ENCODE data around the gene B4GALT3.

B4GALT3 gene

GRCh38 chr1:161188381-161188780 is 11.1 kb upstream of the B4GALT3 start:
- no peak for DNase-seq (ENCODE audit: low read depth in 2 of 2)

DNA sequence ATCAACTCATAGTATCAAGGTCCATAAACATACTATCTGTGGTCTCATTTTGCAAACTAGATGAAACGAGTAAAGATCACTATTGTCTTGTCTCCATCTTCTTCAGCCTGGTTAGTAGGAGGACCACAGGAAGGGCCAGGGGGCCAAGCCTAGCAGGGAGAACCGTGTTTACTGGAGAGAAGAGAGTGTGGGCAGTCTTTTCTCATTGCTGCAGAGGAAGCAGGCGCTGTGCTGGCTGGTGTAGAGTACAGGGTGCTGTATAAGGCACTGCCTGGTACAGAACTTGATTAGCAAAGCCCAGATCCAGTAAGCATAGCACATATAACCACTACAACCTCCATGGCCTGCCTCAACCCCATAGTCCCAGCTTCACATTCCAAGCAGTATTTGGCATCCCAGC is 10.0 kb upstream of the B4GALT3 start:
- no peak for DNase-seq (ENCODE audit: low read depth in 2 of 2)

GRCh38 chr1:161185732-161186311 is 8.5 kb upstream of the B4GALT3 start:
- DNase-seq (ENCODE audit: low read depth in 2 of 2), result no peak

DNA sequence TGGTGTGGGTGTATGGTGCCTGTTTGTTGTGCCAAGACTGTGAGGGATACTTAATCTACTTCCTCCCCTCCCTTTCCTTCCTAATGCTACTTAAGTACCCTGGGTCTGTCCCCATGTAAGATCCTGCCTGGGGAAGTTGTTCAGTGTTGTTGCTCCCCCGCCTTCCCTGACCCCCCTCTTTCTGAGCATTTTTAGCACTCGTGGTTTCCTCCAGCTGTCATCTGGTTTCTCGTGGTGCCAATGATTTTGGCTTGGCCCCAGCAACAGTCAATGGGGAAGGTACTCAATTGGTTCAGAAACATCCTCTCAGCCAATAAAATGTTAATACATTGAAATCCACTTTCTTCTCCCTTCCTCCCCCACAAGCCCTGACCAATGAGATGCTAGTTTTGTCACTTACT is 8.0 kb upstream of the B4GALT3 start:
- DNase-seq (ENCODE audit: low read depth in 2 of 2), result peak in 1 of 2 experiments; percentile 41

DNA sequence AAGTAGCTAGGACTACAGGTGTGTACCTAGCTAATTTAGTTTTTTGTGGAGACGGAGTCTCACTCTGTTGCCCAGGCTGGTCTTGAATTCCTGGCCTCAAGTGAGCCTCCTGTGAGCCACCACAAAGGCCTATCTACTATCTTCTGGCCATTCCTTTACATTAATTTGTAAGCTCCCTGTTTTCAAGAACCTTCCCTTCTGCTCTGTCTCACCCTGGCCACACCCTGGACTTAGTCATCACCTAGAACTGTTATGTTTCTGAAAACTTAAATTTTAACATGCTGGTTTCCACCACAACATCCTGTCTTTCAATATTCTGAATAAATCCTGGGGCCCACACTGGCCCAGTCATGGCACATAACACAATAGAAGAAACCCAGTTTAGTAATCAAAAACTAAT is 4.9 kb upstream of the B4GALT3 start:
- DNase-seq (ENCODE audit: low read depth in 2 of 2), result peak in 1 of 2 experiments; percentile 53

GRCh38 chr1:161180639-161181038 is 3.3 kb upstream of the B4GALT3 start:
- no peak for DNase-seq (ENCODE audit: low read depth in 2 of 2)

GRCh38 chr1:161179698-161180097 is 2.4 kb upstream of the B4GALT3 start:
- no peak for DNase-seq (ENCODE audit: low read depth in 2 of 2)

DNA sequence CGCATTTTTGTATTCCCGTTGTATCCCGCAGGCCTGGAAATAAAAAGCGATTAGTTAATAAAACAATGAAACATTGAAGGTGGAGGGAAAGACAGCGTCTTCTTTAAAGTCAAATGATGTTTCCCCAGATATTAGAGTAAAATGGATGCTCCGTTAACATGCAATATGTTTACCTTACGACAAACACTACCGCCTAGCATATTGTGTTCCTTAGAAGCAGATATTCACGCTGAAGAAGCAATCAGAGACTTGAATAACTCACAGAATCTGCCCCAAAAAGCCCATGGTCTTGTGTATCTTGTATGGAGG is 583 bp upstream of the B4GALT3 start:
- no peak for DNase-seq (ENCODE audit: low read depth in 2 of 2)

DNA sequence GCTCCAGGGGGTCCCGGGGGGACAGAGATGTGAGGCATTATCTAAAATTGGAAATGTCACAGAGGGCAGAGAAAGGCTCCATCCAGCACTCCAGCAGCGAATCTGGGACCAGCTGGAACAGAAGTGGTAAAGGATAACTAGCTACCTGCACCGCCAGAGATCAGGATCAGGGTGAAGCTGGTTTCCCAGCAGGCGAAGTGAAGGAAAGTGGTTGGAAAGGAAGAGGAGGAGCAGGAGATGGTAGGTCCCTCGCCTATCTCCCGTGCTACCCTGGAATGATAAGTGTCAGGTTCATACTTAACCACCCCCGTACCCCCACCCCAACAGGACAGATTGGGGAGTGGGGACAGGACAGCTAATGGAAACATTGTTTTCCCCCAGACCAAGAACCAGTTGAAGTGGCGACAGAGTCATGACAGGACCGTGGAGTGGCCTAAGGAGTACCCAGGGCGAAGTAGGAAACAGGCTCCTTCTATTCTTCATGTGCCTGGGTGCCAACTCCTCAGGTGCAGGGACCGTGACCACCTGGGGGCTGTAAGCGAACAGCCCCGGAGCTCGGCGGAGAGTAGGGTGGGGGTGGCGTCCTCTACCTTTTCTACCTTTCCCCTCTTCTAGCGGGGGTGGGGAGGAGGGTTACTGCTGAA is 717 bp downstream of the B4GALT3 start:
- DNase-seq (ENCODE audit: low read depth in 2 of 2), result no peak

- DNase-seq (ENCODE audit: low read depth in 2 of 2), result no peak
Measured at GRCh38 chr1:161175771-161176453, 1.4 kb downstream of the B4GALT3 start.

- DNase-seq (ENCODE audit: low read depth in 2 of 2), result no peak
Measured at GRCh38 chr1:161174911-161175310, 2.4 kb downstream of the B4GALT3 start.

GRCh38 chr1:161173711-161174110 is 3.6 kb downstream of the B4GALT3 start:
- no peak for DNase-seq (ENCODE audit: low read depth in 2 of 2)

DNA sequence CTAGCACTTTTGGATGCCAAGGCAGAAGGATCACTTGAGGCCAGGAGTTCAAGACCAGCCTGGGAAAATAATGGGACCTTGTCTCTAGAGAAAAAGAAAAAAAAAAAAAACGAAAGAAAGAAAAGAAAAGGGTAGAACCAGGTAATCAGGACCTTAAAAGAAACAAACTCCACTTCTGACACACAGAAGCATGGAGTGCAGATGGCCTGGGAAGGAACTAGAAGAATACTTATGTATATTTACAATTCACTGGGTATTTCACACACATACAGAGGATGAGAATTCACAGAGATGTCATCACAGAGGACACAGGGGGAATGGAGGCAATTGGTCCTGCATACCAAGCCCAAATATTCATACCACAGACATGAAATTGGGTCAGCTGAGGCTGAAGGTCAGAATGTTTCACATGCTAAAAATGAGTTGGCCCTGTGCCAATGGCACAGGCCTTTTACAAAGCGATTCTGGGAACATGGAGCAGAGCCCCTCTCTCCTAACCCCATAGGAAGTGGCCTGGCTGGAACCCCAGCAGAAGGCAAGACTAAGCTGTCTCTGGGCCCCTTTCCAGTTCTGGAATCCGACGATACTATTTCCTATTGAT is 4.4 kb downstream of the B4GALT3 start:
- DNase-seq (ENCODE audit: low read depth in 2 of 2), result no peak

DNA sequence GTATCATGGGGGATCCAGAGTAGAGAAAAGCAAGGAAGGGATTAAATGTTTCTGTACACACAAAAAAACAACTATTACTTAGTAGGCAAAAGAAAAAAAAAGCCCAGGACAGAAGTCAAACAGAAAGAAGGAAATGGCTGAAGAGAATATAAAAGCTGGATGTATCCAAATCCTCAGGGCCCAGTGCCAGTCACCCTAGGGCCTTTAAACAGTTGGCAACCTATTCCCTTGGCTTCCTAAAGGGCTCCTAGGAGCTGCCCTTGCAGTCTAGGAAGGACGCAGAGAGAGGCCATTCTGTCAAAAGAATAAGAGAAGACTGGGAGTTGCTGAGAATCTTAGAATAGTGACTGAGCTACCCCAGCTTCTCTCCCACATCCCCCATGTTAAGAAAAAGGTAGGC is 5.0 kb downstream of the B4GALT3 start:
- DNase-seq (ENCODE audit: low read depth in 2 of 2), result no peak

DNA sequence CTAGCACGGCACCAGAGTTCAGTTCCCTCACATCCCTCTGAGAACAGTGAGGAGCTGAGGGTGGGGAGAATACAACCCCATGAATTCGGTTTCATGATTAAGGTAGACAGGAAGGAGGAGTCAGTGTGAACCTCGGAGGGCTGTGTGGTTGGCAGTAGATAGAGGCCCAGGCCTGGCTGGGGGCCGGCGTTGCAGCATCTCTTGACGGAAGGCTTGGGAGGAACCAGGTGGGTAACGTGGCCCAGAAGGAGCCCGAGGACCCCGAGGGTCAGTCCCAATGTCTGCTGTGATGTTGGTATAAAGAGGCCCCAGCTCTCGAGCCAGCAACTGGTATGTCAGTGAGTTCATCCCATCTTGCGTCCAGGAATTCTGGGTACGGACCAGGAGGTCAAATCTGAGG is 5.6 kb downstream of the B4GALT3 start:
- DNase-seq (ENCODE audit: low read depth in 2 of 2), result no peak

GRCh38 chr1:161171191-161171590 is 6.1 kb downstream of the B4GALT3 start:
- DNase-seq (ENCODE audit: low read depth in 2 of 2), result no peak

- no peak for DNase-seq (ENCODE audit: low read depth in 2 of 2)
Measured at GRCh38 chr1:161168906-161169305, 8.4 kb downstream of the B4GALT3 start.

- DNase-seq (ENCODE audit: low read depth in 2 of 2), result no peak
Measured at GRCh38 chr1:161166669-161167548, 10.4 kb downstream of the B4GALT3 start.

GRCh38 chr1:161165742-161166668 is 11.3 kb downstream of the B4GALT3 start, which contains the start of gene PPOX:
Gene PPOX, plus strand, starts transcription at chr1:161166426. Its CDS starts 422 bp downstream, at chr1:161166848.
- peak; percentile 86 to 88 for DNase-seq (ENCODE audit: low read depth in 2 of 2)

GRCh38 chr1:161164901-161165610 is 12.3 kb downstream of the B4GALT3 start:
- no peak for DNase-seq (ENCODE audit: low read depth in 2 of 2)
